HepG2 (cell line): ENCODE results near the gene PLSCR3. TPM values are rescaled to one million over a fixed set of nuclear protein-coding genes. Genes with fewer than 3 reads are reported as not detected.

Experiments
- ATAC-seq: fragments of 200-7000 bp; cut with Tn5 transposase; 3 replicates; pipeline ENCODE4 v1.9.1; 2020; ENCODE audit warnings: mild to moderate bottlenecking, moderate library complexity
- BruUV-seq: library from RNA; stranded (reverse); fragments of 400-500 nt; replicated peaks from 2 replicates; lab custom pipeline; 2021; lab: Mats Ljungman, UMichigan
- CTCF ChIA-PET: fragments of 300-600 bp; formaldehyde crosslinking; extraction: SDS; loops from one replicate; lab custom pipeline; 2021; ENCODE audit warnings: low total read pairs, inconsistent platforms, low intra/inter-chr PET ratio; lab: Yijun Ruan, JAX
- POLR2A ChIA-PET: fragments of 350-600 bp; sonication (Branson Sonifier 250); formaldehyde crosslinking; loops from one replicate; lab custom pipeline; 2020; ENCODE audit warnings: antibody characterized with exemption, inconsistent platforms; lab: Yijun Ruan, JAX
- DNase-seq: peaks from one replicate; pipeline ENCODE4 v3.0.0-alpha.2; 2015; ENCODE audit warnings: low spot score
- FAIRE-seq: peaks from 3 replicates; lab custom pipeline; 2011; peaks lifted over from hg19 to GRCh38; lab: Jason Lieb, UNC
- H2AFZ ChIP-seq: one replicate; pipeline ENCODE4 v1.6.1; 2011; ENCODE audit warnings: low read length, inconsistent platforms
- H3K27ac ChIP-seq: fragments of 300-600 bp; 3 replicates; pipeline ENCODE4 v1.8.0; 2011; ENCODE audit warnings: mixed run types, mild to moderate bottlenecking, mixed read lengths, low read length, inconsistent platforms; ENCODE audit not compliant: insufficient read depth; ENCODE audit errors: extremely low read length
- H3K27me3 ChIP-seq, 2 experiments: fragments of 200-600 bp in 1 of 2; 2 replicates in 1 of 2; 3 replicates in 1 of 2; pipeline versions ENCODE4 v1.6.0 to v1.8.0; 2011; ENCODE audit warnings: low read length in 2 of 2, mild to moderate bottlenecking in 2 of 2, moderate library complexity in 2 of 2, inconsistent platforms in 1 of 2; ENCODE audit not compliant: insufficient read depth in 2 of 2, control insufficient read depth in 1 of 2
- H3K36me3 ChIP-seq, 2 experiments: fragments of 200-600 bp in 1 of 2; replicated peaks in 1 of 2; 2 replicates in 1 of 2; 3 replicates in 1 of 2; pipeline versions ENCODE4 v1.5.1 to v1.8.0; 2011; ENCODE audit warnings: low read length in 2 of 2, inconsistent platforms in 1 of 2; ENCODE audit not compliant: insufficient read depth in 2 of 2, control insufficient read depth in 1 of 2
- H3K4me1 ChIP-seq: 2 replicates; pipeline ENCODE4 v1.5.1; 2012; ENCODE audit warnings: low read length, inconsistent platforms; ENCODE audit not compliant: insufficient read depth
- H3K4me2 ChIP-seq: 2 replicates; pipeline ENCODE4 v1.6.0; 2011; ENCODE audit warnings: low read depth, low read length, inconsistent platforms
- H3K4me3 ChIP-seq, 3 experiments: fragments of 200-600 bp in 1 of 3; sonication (generic), shearing (Covaris generic) in 1 of 3; replicated peaks in 1 of 3; 2 replicates each; pipeline ENCODE4 v1.5.1; 2011 to 2016; ENCODE audit warnings: low read length in 3 of 3, inconsistent platforms in 2 of 3, low read depth in 2 of 3, mild to moderate bottlenecking in 2 of 3, control low read depth in 1 of 3, mixed read lengths in 1 of 3; ENCODE audit not compliant: insufficient read depth in 1 of 3
- H3K79me2 ChIP-seq: one replicate; pipeline ENCODE4 v1.6.1; 2011; ENCODE audit warnings: low read length, inconsistent platforms; ENCODE audit not compliant: insufficient read depth
- H3K9ac ChIP-seq: 2 replicates; pipeline ENCODE4 v1.6.0; 2011; ENCODE audit warnings: mild to moderate bottlenecking, low read depth, low read length, inconsistent platforms; ENCODE audit not compliant: insufficient read depth
- H3K9me3 ChIP-seq: 2 replicates; pipeline ENCODE4 v1.5.1; 2012; ENCODE audit warnings: mild to moderate bottlenecking, low read length
- H4K20me1 ChIP-seq: 2 replicates; pipeline ENCODE4 v1.6.0; 2011; ENCODE audit warnings: inconsistent platforms, mild to moderate bottlenecking, low read length, moderate library complexity; ENCODE audit not compliant: insufficient read depth
- JDP2 ChIP-seq: sonication (generic); formaldehyde crosslinking; IDR thresholded peaks from 2 replicates; pipeline ENCODE4 v1.8.1; 2022; ENCODE audit warnings: missing genetic modification reagents, borderline replicate concordance
- KAT7 ChIP-seq: IDR thresholded peaks from 2 replicates; pipeline ENCODE4 v1.6.1; 2018; ENCODE audit warnings: borderline replicate concordance, missing compliant biosample characterization
- RAD51 ChIP-seq: fragments of 450-650 bp; IDR thresholded peaks from 2 replicates; pipeline ENCODE4 v1.6.1; 2016; ENCODE audit warnings: borderline replicate concordance
- SUZ12 ChIP-seq: fragments of 150-350 bp; IDR thresholded peaks from 2 replicates; pipeline ENCODE4 v1.6.1; 2014; ENCODE audit warnings: low read depth, low read length
- ZFAT ChIP-seq: sonication (generic); formaldehyde crosslinking; conservative IDR thresholded peaks from 2 replicates; pipeline ENCODE4 v1.8.1; 2023; ENCODE audit warnings: missing genetic modification reagents, inconsistent platforms
- ZMAT3 ChIP-seq: sonication (generic); formaldehyde crosslinking; conservative IDR thresholded peaks from 2 replicates; pipeline ENCODE4 v1.7.0; 2021; ENCODE audit warnings: missing genetic modification reagents
- ZNF382 ChIP-seq: sonication (generic); formaldehyde crosslinking; IDR thresholded peaks from 2 replicates; pipeline ENCODE4 v1.5.0; 2020; ENCODE audit warnings: missing genetic modification reagents, mild to moderate bottlenecking, borderline replicate concordance
- ZNF607 ChIP-seq: sonication (generic); formaldehyde crosslinking; IDR thresholded peaks from 2 replicates; pipeline ENCODE4 v1.5.1; 2020; ENCODE audit warnings: missing genetic modification reagents, mild to moderate bottlenecking, borderline replicate concordance
- ZNF616 ChIP-seq: sonication (generic); formaldehyde crosslinking; IDR thresholded peaks from 2 replicates; pipeline ENCODE4 v1.5.0; 2020; ENCODE audit warnings: low read depth, mild to moderate bottlenecking, missing genetic modification reagents
- WGBS: methylation state at CpG from one replicate; pipeline ENCODE4 v1.1.6; 2017; ENCODE audit warnings: low lambda C conversion rate; 5-methylcytosine and 5-hydroxymethylcytosine counted together
- in situ Hi-C: cut with HindIII; loops from 2 replicates; pipeline ENCODE4 v1.10.0; 2017; ENCODE audit warnings: low pct_unique_long_range_greater_than_20kb; ENCODE audit not compliant: extremely low pct_ligation_motif_present
- intact Hi-C: fragments of 100-400 bp; cut with micrococcal nuclease; formaldehyde crosslinking; loops from one replicate; pipeline ENCODE4 v1.10.0; 2022; ENCODE audit not compliant: unreplicated experiment
- polyA plus RNA-seq, 8 experiments: library from polyadenylated mRNA; depleted of rRNA in 3 of 8; stranded (reverse) in 7 of 8; unstranded in 1 of 8; fragments of >200 nt; fragmentation: Illumina TruSeq in 4 of 8; extraction: Trizol in 4 of 8; gene quantifications; 2 replicates each; pipeline versions ENCODE4 v1.2.1 to v1.2.3, GENCODE V29; 2011 to 2016; ENCODE audit warnings: low read depth in 4 of 8, missing spikeins in 1 of 8, mixed read lengths in 1 of 8; ENCODE audit not compliant: insufficient read depth in 1 of 8
- total RNA-seq, 5 experiments: library from RNA; depleted of rRNA; stranded (reverse); fragments of >200 nt; fragmentation: Illumina TruSeq; extraction: Trizol; gene quantifications; 2 replicates each; pipeline ENCODE4 v1.2.3, GENCODE V29; 2016; ENCODE audit warnings: low read depth in 1 of 5
- TF ChIP-seq, protein P1 (sequence below): IDR thresholded peaks from 2 replicates; pipeline ENCODE4 v1.6.1; 2016
- TF ChIP-seq, protein P2 (sequence below): sonication (generic); formaldehyde crosslinking; IDR thresholded peaks from 2 replicates; pipeline ENCODE4 v1.4.0; 2020; ENCODE audit warnings: mild to moderate bottlenecking, missing genetic modification reagents, borderline replicate concordance
- TF ChIP-seq, protein P3 (sequence below): sonication (generic); formaldehyde crosslinking; IDR thresholded peaks from 2 replicates; pipeline ENCODE4 v1.5.0; 2020; ENCODE audit warnings: mild to moderate bottlenecking, missing genetic modification reagents, moderate library complexity
- TF ChIP-seq, protein P4 (sequence below): sonication (generic); formaldehyde crosslinking; IDR thresholded peaks from 2 replicates; pipeline ENCODE4 v1.5.1; 2020; ENCODE audit warnings: mild to moderate bottlenecking, missing genetic modification reagents, moderate library complexity

The PLSCR3 gene
- total and polyA plus RNA-seq, 2 of the 13 experiments (the other 11 are each of a cell fraction or from before 2014, with no cell fraction given), result 5.6 to 6.2 TPM

DNA sequence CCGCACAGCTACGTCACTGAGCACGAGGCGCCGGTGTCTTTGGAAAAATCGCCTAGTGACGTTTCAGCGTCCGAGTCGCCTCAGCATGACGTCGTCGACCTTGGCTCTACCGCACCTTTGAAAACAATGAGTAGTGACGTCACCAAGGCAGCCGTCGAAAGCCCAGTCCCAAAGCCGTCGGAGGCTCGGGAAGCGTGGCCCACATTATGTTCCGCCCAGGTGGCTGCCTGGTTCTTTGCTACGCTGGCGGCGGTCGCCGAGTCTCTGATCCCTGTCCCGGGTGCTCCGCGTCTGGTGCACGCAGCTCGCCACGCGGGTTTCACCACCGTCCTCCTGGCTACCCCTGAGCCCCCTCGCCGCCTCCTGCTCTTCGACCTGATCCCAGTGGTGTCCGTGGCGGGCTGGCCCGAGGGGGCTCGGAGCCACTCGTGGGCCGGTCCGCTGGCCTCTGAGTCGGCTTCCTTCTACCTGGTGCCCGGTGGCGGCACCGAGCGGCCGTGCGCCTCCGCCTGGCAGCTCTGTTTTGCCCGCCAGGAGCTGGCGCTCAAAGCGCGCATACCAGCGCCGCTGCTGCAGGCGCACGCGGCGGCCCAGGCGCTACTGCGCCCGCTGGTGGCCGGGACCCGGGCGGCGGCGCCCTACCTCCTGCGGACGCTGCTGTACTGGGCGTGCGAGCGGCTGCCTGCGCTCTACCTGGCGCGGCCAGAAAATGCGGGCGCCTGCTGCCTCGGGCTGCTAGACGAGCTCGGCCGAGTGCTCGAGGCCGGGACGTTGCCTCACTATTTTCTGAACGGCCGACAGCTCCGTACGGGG, 42.4 kb upstream of the PLSCR3 start (continued):
- TF ChIP-seq ZNF607 (CRISPR knock-in tag) (no peak), ZNF382 (CRISPR knock-in tag) (no peak), ZFAT (CRISPR knock-in tag) (no peak)
- TF ChIP-seq, protein P1, sequence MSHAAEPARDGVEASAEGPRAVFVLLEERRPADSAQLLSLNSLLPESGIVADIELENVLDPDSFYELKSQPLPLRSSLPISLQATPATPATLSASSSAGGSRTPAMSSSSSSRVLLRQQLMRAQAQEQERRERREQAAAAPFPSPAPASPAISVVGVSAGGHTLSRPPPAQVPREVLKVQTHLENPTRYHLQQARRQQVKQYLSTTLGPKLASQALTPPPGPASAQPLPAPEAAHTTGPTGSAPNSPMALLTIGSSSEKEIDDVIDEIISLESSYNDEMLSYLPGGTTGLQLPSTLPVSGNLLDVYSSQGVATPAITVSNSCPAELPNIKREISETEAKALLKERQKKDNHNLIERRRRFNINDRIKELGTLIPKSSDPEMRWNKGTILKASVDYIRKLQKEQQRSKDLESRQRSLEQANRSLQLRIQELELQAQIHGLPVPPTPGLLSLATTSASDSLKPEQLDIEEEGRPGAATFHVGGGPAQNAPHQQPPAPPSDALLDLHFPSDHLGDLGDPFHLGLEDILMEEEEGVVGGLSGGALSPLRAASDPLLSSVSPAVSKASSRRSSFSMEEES (CRISPR knock-in tag), result no peak

DNA sequence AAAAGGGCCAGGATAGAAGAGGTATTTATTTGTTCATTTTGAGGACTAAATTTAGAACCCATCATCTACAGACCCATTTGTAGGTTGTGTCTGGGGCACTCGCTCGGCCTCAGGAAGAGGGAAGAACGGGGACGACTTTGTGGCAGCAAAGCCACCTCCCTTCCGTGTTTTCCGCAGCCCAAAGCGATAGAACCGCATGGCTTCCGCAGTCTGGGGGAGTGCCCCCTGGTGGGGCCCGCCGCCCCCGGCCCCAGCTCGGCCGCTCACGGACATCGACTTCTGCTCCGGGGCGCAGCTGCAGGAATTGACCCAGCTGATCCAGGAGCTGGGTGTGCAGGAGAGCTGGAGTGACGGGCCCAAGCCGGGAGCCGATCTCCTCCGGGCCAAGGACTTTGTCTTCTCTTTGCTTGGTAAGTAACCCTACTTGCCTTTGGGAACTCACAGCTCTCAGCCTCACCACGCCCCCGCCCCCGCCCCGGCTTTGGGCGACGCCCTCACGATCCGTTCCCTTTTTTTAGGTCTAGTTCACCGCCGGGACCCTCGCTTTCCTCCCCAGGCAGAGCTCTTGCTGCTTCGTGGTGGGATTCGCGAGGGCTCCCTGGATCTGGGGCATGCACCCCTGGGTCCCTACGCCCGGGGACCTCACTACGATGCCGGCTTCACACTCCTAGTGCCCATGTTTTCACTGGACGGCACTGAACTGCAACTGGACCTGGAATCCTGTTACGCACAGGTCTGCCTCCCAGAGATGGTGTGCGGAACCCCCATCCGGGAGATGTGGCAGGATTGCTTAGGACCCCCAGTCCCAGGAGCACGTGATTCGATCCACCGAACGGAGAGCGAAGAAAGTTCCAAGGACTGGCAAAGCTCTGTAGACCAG, 41.6 kb upstream of the PLSCR3 start:
- no peaks in the 10 kb centered on the region for H3K36me3 ChIP-seq
- intact Hi-C loops, result loop anchor here (1.0 to 2.0 kb wide), 2 partner anchors 32 to 75 kb away; partner anchors contain the start of gene TMEM256
- ATAC-seq (peak; percentile 29), FAIRE-seq (no peak), DNase-seq (no peak)
- peaks cover 0 to 2% of the 10 kb centered on the region in 2 experiments; a peak in 2 of 5 replicates for H3K27me3 ChIP-seq
- ChIA-PET POLR2A (interaction anchor here (1.0 to 3.8 kb wide), 11 partner anchors 10 to 252 kb away, joined by 3 to 52 read pairs (median 4); partner anchors contain the start of genes CHRNB1, MPDU1, POLR2A and SLC35G6), CTCF (interaction anchor here (0.7 to 2.1 kb wide), 2 partner anchors 68 to 80 kb away, joined by 3 to 11 read pairs; no protein-coding TSS in a partner anchor)
- BruUV-seq, result TSS peak; percentile 85
- peak overlapping the region; percentile 62 to 75 (median 72) for H3K4me3 ChIP-seq
- no peaks in the 10 kb centered on the region for H4K20me1 ChIP-seq
- in situ Hi-C loops, result loop anchor here (5.0 kb wide), 2 partner anchors 41 to 79 kb away; partner anchors contain the start of genes TMEM95 and ZBTB4
- no peaks in the 10 kb centered on the region for H3K9me3 ChIP-seq
- H3K79me2 ChIP-seq, result no peaks in the 10 kb centered on the region
- H3K9ac ChIP-seq, result peak overlapping the region; percentile 58
- peak overlapping the region; percentile 85 for H3K4me2 ChIP-seq
- H2AFZ ChIP-seq, result no peak overlapping the region
- H3K4me1 ChIP-seq, result peaks cover 30% of the 10 kb centered on the region
- H3K27ac ChIP-seq, result peak overlapping the region; percentile 13
- 56% methylated on average over 31 of the region's 49 CpGs for WGBS
- 0 out of 2 replicates have a peak, but pooled peaks have one; percentile 52 for TF ChIP-seq ZMAT3 (CRISPR knock-in tag)
- TF ChIP-seq KAT7, result no peak
- TF ChIP-seq, protein P2, sequence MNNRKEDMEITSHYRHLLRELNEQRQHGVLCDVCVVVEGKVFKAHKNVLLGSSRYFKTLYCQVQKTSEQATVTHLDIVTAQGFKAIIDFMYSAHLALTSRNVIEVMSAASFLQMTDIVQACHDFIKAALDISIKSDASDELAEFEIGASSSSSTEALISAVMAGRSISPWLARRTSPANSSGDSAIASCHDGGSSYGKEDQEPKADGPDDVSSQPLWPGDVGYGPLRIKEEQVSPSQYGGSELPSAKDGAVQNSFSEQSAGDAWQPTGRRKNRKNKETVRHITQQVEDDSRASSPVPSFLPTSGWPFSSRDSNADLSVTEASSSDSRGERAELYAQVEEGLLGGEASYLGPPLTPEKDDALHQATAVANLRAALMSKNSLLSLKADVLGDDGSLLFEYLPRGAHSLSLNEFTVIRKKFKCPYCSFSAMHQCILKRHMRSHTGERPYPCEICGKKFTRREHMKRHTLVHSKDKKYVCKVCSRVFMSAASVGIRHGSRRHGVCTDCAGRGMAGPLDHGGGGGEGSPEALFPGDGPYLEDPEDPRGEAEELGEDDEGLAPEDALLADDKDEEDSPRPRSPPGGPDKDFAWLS (CRISPR knock-in tag), result no peak
- TF ChIP-seq, protein P3, sequence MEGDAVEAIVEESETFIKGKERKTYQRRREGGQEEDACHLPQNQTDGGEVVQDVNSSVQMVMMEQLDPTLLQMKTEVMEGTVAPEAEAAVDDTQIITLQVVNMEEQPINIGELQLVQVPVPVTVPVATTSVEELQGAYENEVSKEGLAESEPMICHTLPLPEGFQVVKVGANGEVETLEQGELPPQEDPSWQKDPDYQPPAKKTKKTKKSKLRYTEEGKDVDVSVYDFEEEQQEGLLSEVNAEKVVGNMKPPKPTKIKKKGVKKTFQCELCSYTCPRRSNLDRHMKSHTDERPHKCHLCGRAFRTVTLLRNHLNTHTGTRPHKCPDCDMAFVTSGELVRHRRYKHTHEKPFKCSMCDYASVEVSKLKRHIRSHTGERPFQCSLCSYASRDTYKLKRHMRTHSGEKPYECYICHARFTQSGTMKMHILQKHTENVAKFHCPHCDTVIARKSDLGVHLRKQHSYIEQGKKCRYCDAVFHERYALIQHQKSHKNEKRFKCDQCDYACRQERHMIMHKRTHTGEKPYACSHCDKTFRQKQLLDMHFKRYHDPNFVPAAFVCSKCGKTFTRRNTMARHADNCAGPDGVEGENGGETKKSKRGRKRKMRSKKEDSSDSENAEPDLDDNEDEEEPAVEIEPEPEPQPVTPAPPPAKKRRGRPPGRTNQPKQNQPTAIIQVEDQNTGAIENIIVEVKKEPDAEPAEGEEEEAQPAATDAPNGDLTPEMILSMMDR, result peak; percentile 56
- TF ChIP-seq RAD51, result no peak
- TF ChIP-seq, protein P4, sequence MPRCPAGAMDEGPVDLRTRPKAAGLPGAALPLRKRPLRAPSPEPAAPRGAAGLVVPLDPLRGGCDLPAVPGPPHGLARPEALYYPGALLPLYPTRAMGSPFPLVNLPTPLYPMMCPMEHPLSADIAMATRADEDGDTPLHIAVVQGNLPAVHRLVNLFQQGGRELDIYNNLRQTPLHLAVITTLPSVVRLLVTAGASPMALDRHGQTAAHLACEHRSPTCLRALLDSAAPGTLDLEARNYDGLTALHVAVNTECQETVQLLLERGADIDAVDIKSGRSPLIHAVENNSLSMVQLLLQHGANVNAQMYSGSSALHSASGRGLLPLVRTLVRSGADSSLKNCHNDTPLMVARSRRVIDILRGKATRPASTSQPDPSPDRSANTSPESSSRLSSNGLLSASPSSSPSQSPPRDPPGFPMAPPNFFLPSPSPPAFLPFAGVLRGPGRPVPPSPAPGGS, result no peak
- no peak for TF ChIP-seq JDP2 (CRISPR knock-in tag)
- no peak for TF ChIP-seq SUZ12
- no peak for TF ChIP-seq ZNF616
